Tibial nerve (tissue), 4 donors: Measurements from ENCODE around the gene TRPC3.
"Not testable (repeated sequence)": the region's sequence is repeated elsewhere in the genome, so short reads cannot be mapped to it uniquely, and the experiment has no call there.

Source experiments
- CTCF ChIP-seq, 5 experiments: fragments of 200-600 bp in 3 of 5; fragments of 450-650 bp in 2 of 5; sonication (generic) in 3 of 5; IDR thresholded peaks; one replicate each; pipeline ENCODE4 v1.5.1; 2016 to 2019; ENCODE audit warnings: antibody characterized with exemption in 5 of 5, mild to moderate bottlenecking in 3 of 5, moderate library complexity in 2 of 5
- EP300 ChIP-seq, 2 donors: sonication (generic); formaldehyde crosslinking; IDR thresholded peaks; one replicate each; pipeline ENCODE4 v1.6.1; 2017; ENCODE audit warnings: antibody characterized with exemption in 2 of 2, mild to moderate bottlenecking in 1 of 2
- POLR2A ChIP-seq, 2 donors: fragments of 450-650 bp; IDR thresholded peaks; one replicate each; pipeline ENCODE4 v1.6.1; 2017; ENCODE audit warnings: antibody characterized with exemption in 2 of 2, mild to moderate bottlenecking in 2 of 2, moderate library complexity in 2 of 2

DNA sequence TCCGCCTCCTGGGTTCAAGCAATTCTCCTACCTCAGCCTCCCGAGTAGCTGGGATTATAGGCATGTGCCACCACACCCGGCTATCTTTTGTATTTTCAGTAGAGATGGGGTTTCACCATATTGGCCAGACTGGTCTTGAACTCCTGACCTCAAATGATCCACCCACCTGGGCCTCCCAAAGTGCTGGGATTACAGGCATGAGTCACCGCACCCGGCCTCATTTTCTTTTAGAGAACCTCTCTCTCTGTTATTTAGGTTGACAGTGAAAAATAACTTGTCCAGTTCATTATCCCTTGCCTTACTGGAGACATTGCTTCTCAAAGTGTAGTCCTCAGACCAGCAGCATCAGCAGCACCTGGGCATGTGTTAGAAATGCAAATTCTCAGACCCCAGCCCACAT, 25.4 kb downstream of the TRPC3 start:
- not testable (repeated sequence) for TF ChIP-seq CTCF, EP300, POLR2A (IDR thresholded peaks at IDR 0.05)
